Activated T-helper 17 cell treated with anti-CD3 and anti-CD28 coated beads, Interleukin-2, amount 50 U/mL, for 72 hours (primary cell): ENCODE data around the gene MAP2K3. TPM values are rescaled to one million over a fixed set of nuclear protein-coding genes. Genes with fewer than 3 reads are reported as not detected.
"Not testable (repeated sequence)": the region's sequence is repeated elsewhere in the genome, so short reads cannot be mapped to it uniquely, and the experiment has no call there.

ENCODE experiments used
- ATAC-seq: fragments of 150-1000 bp; cut with Tn5 transposase; replicated peaks from 2 replicates; pipeline ENCODE4 v1.10.0; 2021; ENCODE audit warnings: mild to moderate bottlenecking, moderate library complexity
- H3K27ac Mint-ChIP-seq: one replicate; pipeline ENCODE4 v1.8.0; 2022; ENCODE audit warnings: mixed read lengths
- H3K27me3 Mint-ChIP-seq: one replicate; pipeline ENCODE4 v1.8.0; 2022; ENCODE audit warnings: mixed read lengths
- H3K36me3 Mint-ChIP-seq: one replicate; pipeline ENCODE4 v1.8.0; 2022; ENCODE audit warnings: low read depth, mild to moderate bottlenecking, mixed read lengths
- H3K4me1 Mint-ChIP-seq: one replicate; pipeline ENCODE4 v1.8.0; 2022; ENCODE audit warnings: mixed read lengths
- H3K4me3 Mint-ChIP-seq: one replicate; pipeline ENCODE4 v1.8.0; 2022; ENCODE audit warnings: mild to moderate bottlenecking, mixed read lengths
- H3K9me3 Mint-ChIP-seq: one replicate; pipeline ENCODE4 v1.8.0; 2022; ENCODE audit warnings: mixed read lengths
- total RNA-seq, 2 donors: library from RNA; stranded (reverse); gene quantifications; one replicate each; pipeline ENCODE4 v1.2.3, GENCODE V29; 2022

Gene MAP2K3
- total RNA-seq, 2 donors from 2014 or later, result 107 to 112 TPM

DNA sequence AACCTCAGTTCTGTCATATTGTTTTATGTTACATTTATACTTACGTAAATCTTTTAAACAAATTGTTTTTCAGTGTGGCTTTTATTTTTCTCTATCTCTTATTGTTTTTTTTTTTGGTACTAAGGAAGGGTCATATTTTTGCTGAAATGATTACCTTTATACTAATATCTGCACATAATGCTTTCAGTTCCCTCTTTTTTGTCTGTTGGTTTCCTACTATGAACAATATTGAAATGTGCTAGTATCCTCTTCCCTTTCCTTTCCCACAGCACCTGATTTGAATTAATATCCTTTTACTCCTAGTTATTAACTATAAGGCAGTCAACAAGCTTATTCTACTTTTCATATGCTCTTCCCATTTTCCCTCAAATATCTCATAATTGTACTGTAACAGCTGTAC lies 43.4 kb downstream of the MAP2K3 start:
- H3K9me3 Mint-ChIP-seq, H3K36me3 Mint-ChIP-seq: not testable (repeated sequence)

DNA sequence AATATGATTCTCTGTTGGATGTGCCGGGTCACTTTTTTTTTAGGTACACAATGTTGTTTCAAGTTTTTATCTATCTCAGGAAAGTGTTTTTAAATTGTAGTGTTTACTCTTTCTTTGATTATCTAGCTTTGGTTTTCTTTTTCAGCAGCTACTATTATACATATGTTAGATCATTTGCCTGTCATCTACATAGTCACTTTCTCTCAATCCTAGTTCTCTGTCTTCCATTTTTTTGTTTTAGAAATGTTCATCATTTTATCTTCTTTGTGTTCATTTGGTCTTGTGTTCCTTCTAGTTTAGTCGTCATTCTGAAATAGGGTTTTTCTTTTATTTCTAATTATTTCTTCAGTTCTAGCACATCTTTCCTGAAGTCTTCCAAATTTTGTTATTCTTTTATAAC lies 44.3 kb downstream of the MAP2K3 start:
- H3K36me3 Mint-ChIP-seq, H3K27ac Mint-ChIP-seq, ATAC-seq, H3K27me3 Mint-ChIP-seq, H3K4me3 Mint-ChIP-seq, H3K4me1 Mint-ChIP-seq, H3K9me3 Mint-ChIP-seq: not testable (repeated sequence)

More for the DNA sequence above, 43.4 kb downstream of the MAP2K3 start:
- ATAC-seq, H3K27me3 Mint-ChIP-seq, H3K27ac Mint-ChIP-seq, H3K4me3 Mint-ChIP-seq, H3K4me1 Mint-ChIP-seq: not testable (repeated sequence)

DNA sequence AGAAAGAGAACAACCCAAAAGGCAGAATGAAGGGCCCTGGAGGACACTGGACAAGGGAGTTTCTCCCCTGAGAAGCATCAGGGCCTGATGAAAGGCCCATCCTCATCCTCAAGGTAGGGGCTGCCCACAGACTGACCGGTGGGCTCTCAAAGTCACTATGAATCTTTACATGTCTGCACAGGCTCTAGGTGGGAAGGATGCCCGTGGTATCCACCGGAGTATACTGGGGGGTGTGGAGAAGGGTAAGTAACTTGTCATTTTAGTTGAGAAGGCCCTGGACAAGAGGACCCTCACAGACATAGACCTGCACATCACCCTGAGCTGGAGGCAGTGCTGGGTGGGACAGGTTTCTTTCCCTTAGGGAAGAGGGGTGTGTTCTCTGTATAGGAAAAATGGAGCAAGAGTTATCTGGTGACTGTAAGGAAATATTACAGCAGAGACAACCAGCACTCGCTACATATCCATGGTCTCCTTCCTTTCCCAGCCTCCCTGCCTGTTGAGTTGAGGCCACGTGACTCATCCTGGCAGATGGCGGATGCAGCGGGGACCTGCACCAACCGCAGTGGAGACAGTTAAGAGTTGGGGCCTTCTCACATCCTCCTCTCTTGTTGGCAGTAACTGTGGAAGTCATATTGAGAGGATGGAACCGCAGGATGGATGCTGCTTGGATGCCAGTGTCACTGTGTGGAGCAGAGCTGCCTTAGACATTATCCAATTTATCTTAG lies 46.1 kb downstream of the MAP2K3 start:
- H3K4me1 Mint-ChIP-seq, result no peaks in the 10 kb centered on the region
- H3K27ac Mint-ChIP-seq, result no peak overlapping the region
- H3K9me3 Mint-ChIP-seq, result peaks cover 5% of the 10 kb centered on the region
- peaks cover 8% of the 10 kb centered on the region for H3K27me3 Mint-ChIP-seq
- ATAC-seq, result no peak
- H3K4me3 Mint-ChIP-seq, result no peak overlapping the region
- no peaks in the 10 kb centered on the region for H3K36me3 Mint-ChIP-seq

DNA sequence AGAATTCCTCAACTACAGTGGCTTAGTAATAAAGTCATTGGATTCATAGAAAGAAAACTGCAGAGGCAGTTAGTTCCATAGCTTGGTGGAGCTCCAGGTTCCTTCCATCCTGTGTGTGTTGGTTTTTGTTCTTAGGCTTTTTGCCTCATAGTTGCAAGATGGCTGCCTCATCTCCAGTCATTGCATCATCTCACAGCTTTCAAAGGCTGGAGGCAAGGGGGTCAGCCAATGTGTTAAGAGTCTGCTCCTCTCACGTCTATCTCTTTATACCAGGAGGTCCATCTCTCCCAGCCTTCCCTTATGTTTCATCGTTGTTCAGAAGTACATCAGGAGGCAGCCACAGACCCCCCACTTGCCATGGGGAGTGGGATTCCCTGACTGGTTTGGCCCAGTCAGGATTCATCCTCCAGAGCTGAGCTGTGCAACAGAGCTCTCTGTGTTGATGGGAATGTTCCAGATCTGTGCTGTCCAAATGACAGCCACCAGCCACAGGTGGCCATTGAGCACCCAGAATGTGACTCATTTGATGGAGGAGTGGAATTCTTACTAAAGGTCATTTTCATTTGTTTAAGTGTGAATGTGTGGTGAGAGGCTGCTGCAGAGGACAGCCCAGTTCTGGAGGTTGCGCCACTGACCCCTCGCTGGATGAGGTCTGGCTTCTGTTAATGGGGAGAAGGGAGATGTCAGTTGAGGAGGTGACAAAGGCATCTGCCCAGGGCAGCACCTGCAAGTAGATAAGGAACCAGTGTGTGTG lies 52.2 kb downstream of the MAP2K3 start:
- not testable (repeated sequence) for ATAC-seq, H3K36me3 Mint-ChIP-seq, H3K9me3 Mint-ChIP-seq

DNA sequence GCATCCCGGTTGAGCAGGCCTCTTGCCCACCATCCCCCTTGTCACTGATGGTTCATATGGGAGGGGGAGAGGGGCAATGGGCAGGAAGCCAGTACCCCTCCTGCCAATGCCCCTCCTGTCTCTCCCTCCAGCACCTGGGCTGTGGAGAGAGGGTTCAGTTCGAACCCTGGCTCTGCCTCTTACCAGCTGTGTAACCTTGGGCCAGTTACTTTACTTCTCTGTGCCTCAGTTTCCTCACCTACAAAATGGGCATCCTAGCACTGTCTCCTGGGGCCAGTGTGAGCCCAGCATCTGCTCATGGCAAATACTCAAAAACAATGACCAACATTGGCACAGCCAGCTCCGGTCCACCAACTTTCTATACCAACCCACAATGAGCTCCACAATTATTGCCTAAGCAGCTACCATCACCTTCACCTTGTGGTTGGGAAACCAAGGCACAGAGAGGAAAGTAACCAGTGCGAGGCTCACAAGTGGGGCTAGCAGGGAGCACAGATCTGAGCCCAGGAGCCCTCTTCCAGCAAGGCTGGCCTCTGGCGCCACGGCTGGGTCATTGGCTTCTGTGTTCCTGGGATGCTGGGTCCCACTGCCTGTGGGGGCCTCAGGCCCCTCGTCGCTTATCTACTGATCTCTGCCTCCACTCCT lies 53.6 kb downstream of the MAP2K3 start:
- ATAC-seq, result not testable (repeated sequence)

More for the DNA sequence above, 52.2 kb downstream of the MAP2K3 start:
- not testable (repeated sequence) for H3K27ac Mint-ChIP-seq, H3K4me3 Mint-ChIP-seq, H3K27me3 Mint-ChIP-seq, H3K4me1 Mint-ChIP-seq

DNA sequence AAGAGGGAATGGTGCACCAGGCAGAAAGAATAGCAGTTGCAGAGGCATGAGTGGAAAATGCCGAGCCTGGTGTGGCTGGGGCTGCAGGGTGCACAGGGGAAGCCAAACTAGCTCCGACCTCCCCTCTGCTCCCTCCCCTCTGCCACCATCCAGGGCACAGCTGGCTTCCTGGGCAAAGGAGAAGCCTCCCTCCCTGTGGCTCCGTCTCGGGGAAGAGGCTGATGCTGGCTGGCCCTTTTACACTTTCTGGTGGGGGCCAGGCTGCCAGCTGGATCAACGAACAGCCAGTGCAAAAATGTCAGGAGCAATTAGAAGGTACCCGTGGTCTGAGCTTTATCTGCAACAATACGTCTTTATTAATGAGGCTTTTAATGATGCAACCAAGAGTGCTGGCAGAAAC lies 54.5 kb downstream of the MAP2K3 start:
- ATAC-seq, result no peak
- Mint-ChIP-seq H3K9me3 (no peaks in the 10 kb centered on the region), H3K27me3 (no peaks in the 10 kb centered on the region), H3K36me3 (no peaks in the 10 kb centered on the region), H3K4me1 (no peaks in the 10 kb centered on the region), H3K27ac (no peak overlapping the region), H3K4me3 (no peak overlapping the region)

More for the DNA sequence above, 53.6 kb downstream of the MAP2K3 start:
- not testable (repeated sequence) for H3K36me3 Mint-ChIP-seq, H3K9me3 Mint-ChIP-seq, H3K4me1 Mint-ChIP-seq, H3K27ac Mint-ChIP-seq, H3K4me3 Mint-ChIP-seq, H3K27me3 Mint-ChIP-seq

DNA sequence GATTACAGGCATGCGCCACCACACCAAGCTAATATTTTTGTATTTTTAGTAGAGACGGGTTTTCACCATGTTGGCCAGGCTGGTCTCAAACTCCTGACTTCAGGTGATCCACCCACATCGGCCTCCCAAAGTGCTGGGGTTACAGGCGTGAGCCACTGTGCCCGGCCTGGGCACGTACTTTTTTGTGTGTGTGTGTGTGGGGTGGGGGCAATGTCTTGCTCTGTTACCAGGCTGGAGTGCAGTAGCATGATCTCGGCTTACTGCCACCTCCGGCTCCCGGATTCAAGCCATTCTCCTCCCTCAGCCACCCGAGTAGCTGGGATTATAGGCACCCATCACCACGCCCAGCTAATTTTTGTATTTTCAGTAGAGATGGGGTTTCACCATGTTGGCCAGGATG lies 55.1 kb downstream of the MAP2K3 start:
- not testable (repeated sequence) for H3K27ac Mint-ChIP-seq, H3K4me1 Mint-ChIP-seq, ATAC-seq, H3K9me3 Mint-ChIP-seq, H3K27me3 Mint-ChIP-seq, H3K4me3 Mint-ChIP-seq, H3K36me3 Mint-ChIP-seq

DNA sequence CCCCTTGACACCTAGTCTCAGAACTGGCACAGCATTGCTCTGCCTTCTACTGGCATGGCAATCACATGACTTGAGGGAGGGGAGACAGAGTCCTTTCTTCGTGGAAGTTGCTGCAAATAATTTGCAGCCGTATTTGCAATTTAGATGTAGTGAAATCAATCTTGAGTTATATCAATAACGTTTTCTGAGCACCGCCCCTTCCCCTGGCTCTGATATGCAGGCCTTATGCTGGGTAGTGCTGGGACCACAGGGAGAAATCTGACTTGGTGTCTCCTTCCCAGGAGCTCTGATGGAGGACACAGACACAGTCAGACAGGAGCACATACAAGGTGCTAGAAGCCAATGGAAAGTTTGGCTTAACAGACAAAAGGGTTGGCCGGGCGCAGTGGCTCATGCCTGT lies 55.9 kb downstream of the MAP2K3 start:
- H3K9me3 Mint-ChIP-seq, H3K4me1 Mint-ChIP-seq, ATAC-seq, H3K27ac Mint-ChIP-seq, H3K27me3 Mint-ChIP-seq, H3K4me3 Mint-ChIP-seq, H3K36me3 Mint-ChIP-seq: not testable (repeated sequence)

DNA sequence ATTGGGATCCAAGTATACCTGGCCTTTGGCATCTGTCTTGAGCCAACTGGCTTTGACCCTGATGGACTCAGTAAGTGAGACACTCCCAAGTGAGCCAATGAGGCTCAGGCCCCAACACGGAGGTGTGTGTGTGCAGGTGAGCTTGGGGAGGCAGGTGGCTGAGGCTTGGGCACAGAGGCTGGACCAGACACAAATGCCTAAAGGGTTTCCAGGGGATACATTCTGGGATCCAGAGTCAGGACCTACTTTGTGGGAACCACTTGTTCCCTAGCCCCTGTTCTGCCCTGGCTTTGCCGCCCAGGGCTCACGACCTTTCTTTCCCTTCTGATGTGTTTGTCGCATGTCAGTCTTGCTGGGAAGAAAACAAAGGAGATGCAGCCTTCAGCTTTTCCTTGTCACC lies 56.8 kb downstream of the MAP2K3 start:
- H3K27ac Mint-ChIP-seq, H3K4me1 Mint-ChIP-seq, ATAC-seq, H3K36me3 Mint-ChIP-seq, H3K27me3 Mint-ChIP-seq, H3K4me3 Mint-ChIP-seq, H3K9me3 Mint-ChIP-seq: not testable (repeated sequence)

DNA sequence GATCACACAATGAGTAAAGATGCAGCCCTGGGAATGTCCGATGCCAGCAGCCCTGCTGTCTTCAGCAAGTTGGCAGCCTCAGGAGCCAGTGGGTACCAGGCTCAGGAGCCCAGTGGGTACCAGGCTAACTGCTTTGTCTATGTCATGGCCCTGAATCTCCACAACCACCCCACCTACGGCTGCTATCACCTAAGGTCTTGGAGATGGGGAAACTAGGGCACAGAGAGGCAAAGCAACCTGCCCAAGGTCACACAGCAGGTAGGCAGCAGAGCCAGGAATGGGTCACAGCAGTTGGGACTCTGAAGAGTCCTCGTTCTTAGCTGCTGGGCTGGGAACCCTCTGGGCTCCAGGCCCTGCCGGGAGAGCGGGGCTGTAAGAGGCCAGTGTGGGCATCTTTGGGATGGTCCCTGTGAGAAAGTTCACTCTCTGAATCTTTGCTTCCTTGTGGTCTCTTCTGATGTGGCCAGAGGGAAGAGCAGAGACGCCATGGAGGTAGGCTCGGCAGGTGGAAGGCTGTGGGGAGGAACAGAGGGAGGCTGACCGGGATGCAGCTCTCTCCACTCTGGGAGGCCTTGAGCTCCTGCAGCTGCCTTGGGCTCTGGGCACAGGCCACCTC lies 57.5 kb downstream of the MAP2K3 start:
- not testable (repeated sequence) for H3K27me3 Mint-ChIP-seq, ATAC-seq, H3K4me1 Mint-ChIP-seq, H3K36me3 Mint-ChIP-seq, H3K27ac Mint-ChIP-seq, H3K4me3 Mint-ChIP-seq, H3K9me3 Mint-ChIP-seq

DNA sequence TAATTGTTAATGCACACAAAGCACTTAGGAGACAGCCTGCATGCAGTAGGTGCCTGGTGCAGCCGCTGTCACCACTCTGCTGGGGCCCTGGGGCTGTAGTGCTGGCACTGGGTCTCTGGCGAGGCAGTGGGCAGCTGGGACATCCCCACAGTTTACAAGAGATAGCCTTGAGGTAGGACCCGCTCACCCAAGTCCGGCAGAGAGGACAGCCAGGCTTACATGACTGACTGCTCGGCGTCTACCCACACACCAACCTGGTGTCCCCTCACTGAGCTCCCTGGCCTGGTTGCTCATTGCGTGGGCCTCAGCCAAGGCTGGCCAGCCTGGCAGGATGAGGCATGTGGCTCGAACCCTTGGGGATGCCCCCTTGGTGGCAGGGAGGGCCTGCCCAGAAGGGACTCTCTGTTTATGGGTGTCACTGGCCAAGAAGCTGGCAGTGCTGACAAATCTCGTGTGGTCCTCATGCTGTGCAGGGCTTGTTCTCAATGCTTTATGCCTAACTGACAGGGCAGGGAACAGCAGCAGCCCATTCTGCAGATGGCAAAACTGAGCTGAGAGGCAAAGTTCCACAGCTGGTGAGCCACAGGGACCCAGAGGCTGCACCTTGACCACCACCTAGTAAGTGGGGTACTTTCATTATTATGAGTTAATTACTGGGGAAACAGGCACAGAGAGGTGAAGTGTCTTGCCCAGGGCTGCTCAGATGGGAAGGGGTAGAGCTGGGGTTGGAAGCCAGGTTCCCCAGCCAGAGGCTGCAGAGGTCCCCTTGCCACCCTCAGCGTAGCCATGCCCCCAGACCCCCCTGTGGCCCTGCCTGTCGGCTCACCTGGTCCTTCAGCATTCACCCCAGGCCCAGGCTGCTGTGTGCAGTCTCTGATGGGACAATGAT lies 58.8 kb downstream of the MAP2K3 start:
- not testable (repeated sequence) for H3K36me3 Mint-ChIP-seq, H3K27ac Mint-ChIP-seq, H3K4me3 Mint-ChIP-seq, H3K4me1 Mint-ChIP-seq, ATAC-seq, H3K9me3 Mint-ChIP-seq, H3K27me3 Mint-ChIP-seq

DNA sequence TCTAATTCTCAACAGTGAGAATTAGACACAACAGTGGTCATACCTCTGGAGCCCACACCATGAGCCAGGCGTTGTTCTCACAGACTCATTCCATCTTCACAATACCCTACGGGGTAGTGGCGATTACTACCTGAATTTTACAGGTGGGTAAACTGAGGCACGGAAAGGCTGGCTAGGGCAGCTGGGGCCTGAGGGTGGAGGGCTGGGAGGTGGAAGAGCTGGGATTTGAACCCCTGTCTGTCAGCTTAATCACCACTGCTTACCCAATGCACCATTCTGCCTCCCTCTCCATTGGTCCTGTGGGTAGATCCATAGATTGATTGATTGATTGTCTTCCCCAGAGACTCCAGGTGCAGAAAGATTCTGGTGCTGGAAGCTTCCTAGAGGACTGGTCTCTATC lies 60.3 kb downstream of the MAP2K3 start:
- not testable (repeated sequence) for H3K27me3 Mint-ChIP-seq, H3K4me1 Mint-ChIP-seq, H3K9me3 Mint-ChIP-seq, ATAC-seq, H3K36me3 Mint-ChIP-seq, H3K4me3 Mint-ChIP-seq, H3K27ac Mint-ChIP-seq

DNA sequence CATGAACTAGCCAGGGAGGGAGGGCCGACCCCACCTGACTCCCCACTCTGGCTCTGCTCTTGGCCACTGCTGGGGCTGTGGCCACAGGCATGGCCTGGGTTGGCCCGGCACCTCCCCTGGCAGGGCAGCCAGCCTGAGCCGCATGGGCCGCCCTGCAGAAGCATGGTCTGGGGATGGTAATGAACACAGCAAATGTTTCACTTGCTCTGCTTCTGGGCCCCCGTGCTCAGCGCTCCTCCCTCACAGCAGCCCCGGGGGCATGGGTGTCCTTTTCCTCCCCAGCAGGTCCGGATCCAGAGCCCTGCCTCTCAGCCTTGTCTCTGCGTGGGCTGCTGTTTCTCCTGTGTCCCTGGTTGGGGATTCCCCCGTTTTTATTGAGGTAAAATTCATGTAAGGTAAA lies 60.7 kb downstream of the MAP2K3 start:
- no peaks in the 10 kb centered on the region for H3K4me1 Mint-ChIP-seq
- H3K27me3 Mint-ChIP-seq, result no peaks in the 10 kb centered on the region
- no peaks in the 10 kb centered on the region for H3K9me3 Mint-ChIP-seq
- no peak overlapping the region for H3K27ac Mint-ChIP-seq
- no peak for ATAC-seq
- H3K4me3 Mint-ChIP-seq, result no peak overlapping the region
- H3K36me3 Mint-ChIP-seq, result no peaks in the 10 kb centered on the region

DNA sequence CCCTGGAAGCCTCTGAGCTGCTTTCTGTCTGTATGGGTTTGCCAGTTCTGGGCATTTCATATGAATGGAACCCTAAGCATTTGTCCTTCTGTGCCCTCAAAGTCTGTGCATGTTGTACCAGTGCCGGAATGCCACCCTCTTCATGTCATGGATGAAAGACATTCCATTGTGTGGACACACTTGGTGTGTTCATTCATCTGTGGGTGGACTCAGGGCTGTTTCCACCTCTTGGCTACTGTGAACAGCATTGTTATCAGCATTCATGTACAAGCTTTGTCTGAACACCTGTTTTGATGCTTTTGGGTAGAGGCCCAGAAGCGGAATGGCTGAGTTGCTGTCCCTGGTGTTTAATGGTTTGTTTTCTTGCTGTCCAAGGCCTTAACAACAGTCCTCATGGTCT lies 61.6 kb downstream of the MAP2K3 start:
- H3K27me3 Mint-ChIP-seq, ATAC-seq, H3K4me3 Mint-ChIP-seq: not testable (repeated sequence)

More for the DNA sequence above, 61.6 kb downstream of the MAP2K3 start:
- H3K36me3 Mint-ChIP-seq, H3K9me3 Mint-ChIP-seq, H3K4me1 Mint-ChIP-seq, H3K27ac Mint-ChIP-seq: not testable (repeated sequence)
